CD4-positive, alpha-beta T cell treated with Interleukin-15 for 4 hours (primary cell): Measurements from ENCODE around the gene PCED1B.
A peak's percentile ranks its signal among the peaks of the same experiment; 100 is the strongest.
"Not testable (repeated sequence)": the region's sequence is repeated elsewhere in the genome, so short reads cannot be mapped to it uniquely, and the experiment has no call there.

Experiments
- DNase-seq: peaks from one replicate; pipeline ENCODE4 v3.0.0-alpha.2; 2020; ENCODE audit warnings: low spot score

PCED1B gene

DNA sequence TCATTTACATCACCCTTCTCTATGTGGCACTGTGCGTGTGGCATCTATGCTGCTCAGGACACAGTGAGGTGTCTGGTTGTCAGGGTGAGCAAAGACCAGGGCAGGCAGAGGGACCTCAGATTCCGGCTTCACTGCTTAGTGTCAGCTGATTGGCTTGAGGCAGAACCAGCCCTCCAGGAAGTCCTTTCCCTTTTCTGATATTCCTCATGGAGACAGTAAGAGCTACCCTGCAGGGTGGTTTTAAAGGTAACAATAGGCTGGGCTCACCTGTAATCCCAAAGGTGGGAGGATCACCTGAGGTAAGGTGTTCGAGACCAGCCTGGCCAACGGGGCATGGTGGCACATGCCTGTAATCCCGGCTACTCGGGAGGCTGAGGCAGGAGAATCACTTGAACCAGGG, 129.6 kb downstream of the PCED1B start:
- no peak for DNase-seq

GRCh38 chr12:47210776-47211175, 131.4 kb downstream of the PCED1B start:
- no peak for DNase-seq

GRCh38 chr12:47212701-47213039, 133.2 kb downstream of the PCED1B start:
- no peak for DNase-seq

GRCh38 chr12:47213396-47213795, 134.0 kb downstream of the PCED1B start:
- no peak for DNase-seq

DNA sequence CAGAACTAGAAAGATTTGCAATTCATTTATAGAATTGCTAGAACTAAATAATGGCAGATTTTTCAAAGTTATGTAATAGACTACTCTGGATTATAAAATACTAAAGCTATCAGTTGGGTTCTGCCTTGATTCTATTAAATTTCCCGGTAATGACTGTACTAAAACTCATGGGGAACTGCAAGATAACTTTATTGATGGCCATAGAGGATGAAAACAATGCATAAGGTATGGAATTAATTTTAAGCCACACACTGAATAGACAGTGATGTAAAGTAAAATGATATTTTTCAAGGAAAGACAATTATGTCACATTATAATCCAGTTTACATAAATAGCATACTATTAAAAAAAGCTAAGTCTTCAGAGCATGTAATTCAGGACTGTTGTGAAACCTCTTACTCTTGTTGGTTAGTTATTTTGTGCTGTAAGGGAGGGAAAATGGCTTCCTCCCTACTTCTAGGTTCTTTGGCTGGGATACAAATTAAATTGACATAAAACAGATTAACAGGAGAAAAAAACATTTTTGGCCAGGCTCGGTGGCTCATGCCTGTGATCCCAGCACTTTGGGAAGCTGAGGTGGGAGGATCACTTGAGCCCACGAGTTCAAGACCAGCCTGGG, 134.7 kb downstream of the PCED1B start:
- DNase-seq = no peak

GRCh38 chr12:47214771-47215170, 135.3 kb downstream of the PCED1B start:
- DNase-seq = no peak

GRCh38 chr12:47216150-47216677, 136.8 kb downstream of the PCED1B start:
- peak; percentile 89 for DNase-seq

GRCh38 chr12:47217595-47217869, 138.1 kb downstream of the PCED1B start:
- not testable (repeated sequence) for DNase-seq

DNA sequence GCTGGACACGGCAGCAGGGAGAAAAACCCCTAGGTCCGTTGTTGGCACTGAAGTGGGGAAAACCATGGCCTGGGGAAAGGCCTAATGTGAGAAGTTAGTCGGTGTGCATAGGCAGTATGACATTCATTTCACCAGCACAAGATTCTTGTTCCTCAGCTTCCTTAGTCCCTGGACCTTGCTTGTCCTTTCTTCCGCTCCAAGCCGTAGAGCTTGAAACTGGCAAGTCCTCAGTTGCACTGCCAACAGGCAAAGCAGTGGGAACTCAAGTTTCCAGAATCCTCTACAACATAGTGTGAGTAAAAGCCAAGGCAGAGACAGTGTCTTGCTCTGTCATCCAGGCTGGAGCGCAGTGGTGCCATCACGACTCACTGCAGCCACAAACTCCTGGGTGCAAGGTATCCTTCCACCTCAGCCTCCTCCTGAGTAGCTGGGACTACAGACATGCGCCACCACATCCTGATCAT, 138.8 kb downstream of the PCED1B start:
- peak; percentile 56 for DNase-seq

GRCh38 chr12:47219243-47219642, 139.8 kb downstream of the PCED1B start:
- no peak for DNase-seq

- no peak for DNase-seq
Observed at GRCh38 chr12:47221256-47222023, 142.0 kb downstream of the PCED1B start.

DNA sequence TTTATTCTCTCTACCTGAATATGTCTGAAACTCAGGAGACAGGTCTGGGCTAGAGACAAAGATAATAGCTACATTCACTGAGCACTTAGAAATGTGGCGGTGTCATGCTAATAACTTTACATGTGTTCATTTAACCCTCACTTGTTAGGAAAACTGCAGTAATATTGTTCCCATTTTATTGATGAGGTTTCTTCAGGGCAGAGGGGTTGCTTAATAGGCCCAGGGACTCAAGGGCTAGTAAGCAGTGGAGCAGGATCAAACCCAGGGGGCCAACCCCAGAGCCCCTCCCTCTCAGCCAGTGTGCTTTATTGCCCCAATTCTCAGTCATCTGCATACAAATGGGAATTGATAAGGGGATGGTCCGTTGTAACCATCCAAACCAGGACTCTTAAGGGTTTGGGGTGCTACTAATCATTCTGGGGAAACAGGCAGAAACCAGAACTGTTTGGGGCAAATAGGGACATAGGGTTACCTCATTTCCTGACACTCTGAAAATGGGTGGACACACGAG, 143.2 kb downstream of the PCED1B start:
- no peak for DNase-seq

GRCh38 chr12:47223031-47223847, 143.8 kb downstream of the PCED1B start:
- no peak for DNase-seq

GRCh38 chr12:47223848-47224213, 144.4 kb downstream of the PCED1B start:
- DNase-seq = no peak

DNA sequence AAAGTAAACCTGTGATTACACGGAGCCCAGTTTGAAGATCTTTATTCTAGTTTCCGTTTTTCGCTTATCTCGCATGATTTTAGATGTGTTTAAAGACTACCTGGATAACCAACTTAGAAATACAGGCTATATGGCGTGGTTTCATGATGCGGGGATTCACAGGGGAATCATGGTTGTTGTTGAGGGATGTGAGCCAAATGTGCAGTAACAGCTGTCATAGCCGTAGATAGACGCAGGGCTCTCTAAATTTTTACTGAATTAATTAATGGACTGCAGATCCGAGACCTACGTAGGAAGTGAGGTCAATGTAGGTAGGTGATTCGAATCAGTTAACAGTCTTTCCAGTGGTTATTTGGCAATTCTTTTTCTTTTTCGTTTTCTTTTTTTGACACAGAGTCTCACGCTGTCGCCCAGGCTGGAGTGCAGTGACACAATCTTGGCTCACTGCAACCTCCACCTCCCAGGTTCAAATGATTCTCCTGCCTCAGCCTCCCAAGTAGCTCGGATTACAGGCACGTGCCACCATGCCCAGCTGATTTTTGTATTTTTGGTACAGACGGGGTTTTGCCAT, 145.2 kb downstream of the PCED1B start:
- no peak for DNase-seq

- no peak for DNase-seq
Observed at GRCh38 chr12:47225356-47225755, 145.9 kb downstream of the PCED1B start.

- no peak for DNase-seq
Observed at GRCh38 chr12:47226199-47226598, 146.8 kb downstream of the PCED1B start.

DNA sequence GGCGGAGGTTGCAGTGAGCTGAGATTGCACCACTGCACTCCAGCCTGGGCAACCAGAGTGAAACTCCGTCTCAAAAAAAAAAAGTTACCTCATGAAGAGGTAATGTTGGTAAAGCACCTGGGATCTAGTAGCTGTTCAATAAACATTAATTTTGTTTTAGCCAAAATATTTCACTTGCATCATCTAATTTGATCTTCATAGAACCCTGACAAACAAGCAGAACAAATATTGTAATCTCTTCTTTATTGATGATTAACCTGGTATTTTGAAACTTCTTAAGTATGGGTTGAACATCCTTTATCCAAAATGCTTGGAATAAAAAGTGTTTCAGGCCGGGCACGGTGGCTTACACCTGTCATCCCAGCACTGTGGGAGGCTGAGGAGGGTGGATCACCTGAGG, 149.4 kb downstream of the PCED1B start:
- DNase-seq = no peak

GRCh38 chr12:47231456-47231855, 152.0 kb downstream of the PCED1B start:
- DNase-seq = no peak

- DNase-seq = no peak
Observed at GRCh38 chr12:47234576-47235141, 155.2 kb downstream of the PCED1B start.

- no peak for DNase-seq
Observed at GRCh38 chr12:47235258-47236040, 156.0 kb downstream of the PCED1B start.
